Peyer's patch (tissue), 4 donors: ENCODE measurements around the gene PRAC2. TPM values are rescaled to one million over a fixed set of nuclear protein-coding genes. Genes with fewer than 3 reads are reported as not detected.

Experiments used
- DNase-seq, 3 donors: peaks; one replicate each; pipeline ENCODE4 v3.0.0-alpha.2; 2017 to 2019
- H3K27ac ChIP-seq, 4 donors: fragments of 200-600 bp; sonication (generic); one replicate each; pipeline ENCODE4 v1.5.1; 2016 to 2019
- H3K27me3 ChIP-seq, 2 donors: fragments of 200-600 bp; sonication (generic); one replicate each; pipeline ENCODE4 v1.5.1; 2019
- H3K36me3 ChIP-seq, 3 donors: fragments of 200-600 bp; sonication (generic); one replicate each; pipeline ENCODE4 v1.5.1; 2016 to 2019
- H3K4me1 ChIP-seq, 4 donors: fragments of 200-600 bp; sonication (generic); one replicate each; pipeline ENCODE4 v1.5.1; 2016 to 2019
- H3K4me3 ChIP-seq, 4 donors: fragments of 200-600 bp; sonication (generic); 1 replicate in 3 of 4; 2 replicates in 1 of 4; pipeline ENCODE4 v1.5.1; 2016 to 2019; ENCODE audit warnings: mild to moderate bottlenecking in 1 of 4
- H3K9me3 ChIP-seq, 4 donors: fragments of 200-600 bp; sonication (generic); one replicate each; pipeline ENCODE4 v1.5.1; 2016 to 2019; ENCODE audit warnings: mild to moderate bottlenecking in 1 of 4
- CTCF ChIP-seq, 6 experiments: fragments of 450-650 bp in 4 of 6; fragments of 200-600 bp in 2 of 6; sonication (generic) in 1 of 6; IDR thresholded peaks; one replicate each; pipeline ENCODE4 v1.5.1; 2017 to 2019; ENCODE audit warnings: antibody characterized with exemption in 6 of 6, mild to moderate bottlenecking in 3 of 6, moderate library complexity in 1 of 6
- POLR2A ChIP-seq, 2 donors: fragments of 450-650 bp; IDR thresholded peaks; one replicate each; pipeline ENCODE4 v1.5.1; 2017; ENCODE audit warnings: antibody characterized with exemption in 2 of 2, mild to moderate bottlenecking in 2 of 2, moderate library complexity in 2 of 2
- total RNA-seq, 4 donors: library from RNA; depleted of rRNA; stranded (reverse); fragments of >200 nt; gene quantifications; one replicate each; pipeline ENCODE4 v1.1.0, GENCODE V29; 2016

PRAC2 gene
- total RNA-seq, 4 donors from 2014 or later: not detected

GRCh38 chr17:48718761-48719641 is 4.0 kb upstream of the PRAC2 start:
- Histone ChIP-seq H3K36me3 (no peaks in the 10 kb centered on the region), H3K27ac (no peak overlapping the region), H3K4me3 (peak overlapping the region in 1 of 4 donors; percentile 15), H3K27me3 (peaks cover 0 to 75% of the 10 kb centered on the region in 2 donors), H3K9me3 (peaks cover 0 to 9% (median 0%) of the 10 kb centered on the region in 4 donors), H3K4me1 (peaks cover 0 to 25% (median 7%) of the 10 kb centered on the region in 4 donors)
- DNase-seq: peak in 1 of 3 donors; percentile 67
- TF ChIP-seq POLR2A (IDR thresholded peaks at IDR 0.05) (no peak), CTCF (IDR thresholded peaks at IDR 0.05) (no peak)

GRCh38 chr17:48719642-48720265 is 3.2 kb upstream of the PRAC2 start:
- DNase-seq: peak in 1 of 3 donors; percentile 51
- Histone ChIP-seq H3K9me3 (peaks cover 0 to 9% (median 0%) of the 10 kb centered on the region in 4 donors), H3K4me1 (peaks cover 0 to 32% (median 11%) of the 10 kb centered on the region in 4 donors), H3K4me3 (no peak overlapping the region), H3K27ac (no peak overlapping the region), H3K27me3 (peaks cover 0 to 80% of the 10 kb centered on the region in 2 donors), H3K36me3 (no peaks in the 10 kb centered on the region)
- TF ChIP-seq CTCF (IDR thresholded peaks at IDR 0.05) (no peak), POLR2A (IDR thresholded peaks at IDR 0.05) (no peak)

- H3K36me3 ChIP-seq: no peaks in the 10 kb centered on the region
- no peak overlapping the region for H3K4me3 ChIP-seq
- DNase-seq: no peak
- no peak overlapping the region for H3K27ac ChIP-seq
- no peak for TF ChIP-seq CTCF (IDR thresholded peaks at IDR 0.05)
- TF ChIP-seq POLR2A (IDR thresholded peaks at IDR 0.05): no peak
- peaks cover 0 to 9% (median 0%) of the 10 kb centered on the region in 4 donors for H3K9me3 ChIP-seq
- H3K27me3 ChIP-seq: peaks cover 0 to 87% of the 10 kb centered on the region in 2 donors
- peaks cover 0 to 39% (median 11%) of the 10 kb centered on the region in 4 donors for H3K4me1 ChIP-seq
These were observed 2.5 kb upstream of the PRAC2 start for GRCh38 chr17:48720266-48721008.

- Histone ChIP-seq H3K9me3 (peaks cover 0 to 9% (median 0%) of the 10 kb centered on the region in 4 donors), H3K4me3 (no peak overlapping the region), H3K4me1 (peaks cover 0 to 41% (median 11%) of the 10 kb centered on the region in 4 donors), H3K27me3 (peaks cover 0 to 90% of the 10 kb centered on the region in 2 donors), H3K27ac (no peak overlapping the region), H3K36me3 (no peaks in the 10 kb centered on the region)
- TF ChIP-seq CTCF (IDR thresholded peaks at IDR 0.05) (no peak), POLR2A (IDR thresholded peaks at IDR 0.05) (no peak)
- DNase-seq: no peak
These were observed 2.0 kb upstream of the PRAC2 start for GRCh38 chr17:48721009-48721402.

GRCh38 chr17:48722201-48722907 is 631 bp upstream of the PRAC2 start, which contains the start of gene PRAC1:
TSS of gene PRAC1 (minus strand) at chr17:48722518. CDS start at chr17:48722392, 126 bp downstream.
- H3K27ac ChIP-seq: no peak within 1 kb of the TSS
- H3K4me1 ChIP-seq: peaks cover 0 to 41% (median 11%) of the 10 kb centered on the region in 4 donors
- peaks cover 0 to 9% (median 0%) of the 10 kb centered on the region in 4 donors for H3K9me3 ChIP-seq
- DNase-seq: no peak
- H3K27me3 ChIP-seq: peaks cover 0 to 90% of the 10 kb centered on the region in 2 donors
- no peaks in the 10 kb centered on the region for H3K36me3 ChIP-seq
- peak within 1 kb of the TSS in 3 of 4 donors; percentile 6 to 36 (median 28) for H3K4me3 ChIP-seq
- no peak for TF ChIP-seq POLR2A (IDR thresholded peaks at IDR 0.05)
- no peak for TF ChIP-seq CTCF (IDR thresholded peaks at IDR 0.05)
